OCI-LY7 (cell line): ENCODE results near the gene RSBN1L.

Experiments
- CTCF ChIP-seq: fragments of 200-600 bp; sonication (generic); conservative IDR thresholded peaks from 2 replicates; pipeline ENCODE4 v1.5.1; 2014; ENCODE audit warnings: mild to moderate bottlenecking, antibody characterized with exemption, low read length, moderate library complexity, mixed read lengths
- EZH2phosphoT487 ChIP-seq: fragments of 200-600 bp; sonication (generic); IDR thresholded peaks from 2 replicates; pipeline ENCODE4 v1.6.1; 2018; ENCODE audit warnings: low read depth, borderline replicate concordance, mild to moderate bottlenecking, mixed run types, antibody characterized with exemption, low read length, moderate library complexity, mixed read lengths

GRCh38 chr7:77752016-77752415, 55.8 kb downstream of the RSBN1L start:
- TF ChIP-seq CTCF (no peak), EZH2phosphoT487 (no peak)
